Calu3 (cell line): ENCODE measurements around the gene MYB. TPM values are rescaled to one million over a fixed set of nuclear protein-coding genes. Genes with fewer than 3 reads are reported as not detected.

Experiments
- BruUV-seq: library from RNA; stranded (reverse); fragments of 400-500 nt; replicated peaks from 2 replicates; lab custom pipeline; 2021; lab: Mats Ljungman, UMichigan
- CTCF ChIA-PET: fragments of 300-600 bp; sonication (Branson Sonifier 250); formaldehyde crosslinking; loops from one replicate; lab custom pipeline; 2022; ENCODE audit warnings: antibody characterized with exemption; lab: Charles Lee
- DNase-seq: peaks from one replicate; pipeline ENCODE4 v3.0.0; 2022
- H3K27ac Mint-ChIP-seq: one replicate; pipeline ENCODE4 v1.8.0; 2022; ENCODE audit warnings: mixed read lengths; ENCODE audit not compliant: unreplicated experiment
- H3K27me3 Mint-ChIP-seq: one replicate; pipeline ENCODE4 v1.8.0; 2022; ENCODE audit warnings: mixed read lengths; ENCODE audit not compliant: unreplicated experiment
- H3K36me3 Mint-ChIP-seq: one replicate; pipeline ENCODE4 v1.8.0; 2022; ENCODE audit warnings: mild to moderate bottlenecking, moderate library complexity, mixed read lengths; ENCODE audit not compliant: insufficient read depth, unreplicated experiment
- H3K4me1 Mint-ChIP-seq: one replicate; pipeline ENCODE4 v1.8.0; 2022; ENCODE audit warnings: mild to moderate bottlenecking, low read depth, mixed read lengths; ENCODE audit not compliant: unreplicated experiment
- H3K4me3 Mint-ChIP-seq: one replicate; pipeline ENCODE4 v1.8.0; 2022; ENCODE audit warnings: mild to moderate bottlenecking, low read depth, moderate library complexity, mixed read lengths; ENCODE audit not compliant: unreplicated experiment
- H3K9me3 Mint-ChIP-seq: one replicate; pipeline ENCODE4 v1.8.0; 2022; ENCODE audit warnings: low read depth, mixed read lengths; ENCODE audit not compliant: unreplicated experiment
- intact Hi-C: fragments of 100-400 bp; cut with micrococcal nuclease; formaldehyde crosslinking; loops from one replicate; pipeline ENCODE4 v1.10.0; 2022; ENCODE audit not compliant: unreplicated experiment
- total RNA-seq: library from RNA; stranded (reverse); gene quantifications from 2 replicates; pipeline ENCODE4 v1.2.3, GENCODE V29; 2022
- TF ChIP-seq, protein P1 (sequence below): fragments of 200-600 bp; IDR thresholded peaks from one replicate; pipeline ENCODE4 v1.8.0; 2022; ENCODE audit warnings: antibody characterized with exemption; ENCODE audit not compliant: unreplicated experiment

The MYB gene
- total RNA-seq, 1 experiment from 2014 or later: 3.1 TPM

DNA sequence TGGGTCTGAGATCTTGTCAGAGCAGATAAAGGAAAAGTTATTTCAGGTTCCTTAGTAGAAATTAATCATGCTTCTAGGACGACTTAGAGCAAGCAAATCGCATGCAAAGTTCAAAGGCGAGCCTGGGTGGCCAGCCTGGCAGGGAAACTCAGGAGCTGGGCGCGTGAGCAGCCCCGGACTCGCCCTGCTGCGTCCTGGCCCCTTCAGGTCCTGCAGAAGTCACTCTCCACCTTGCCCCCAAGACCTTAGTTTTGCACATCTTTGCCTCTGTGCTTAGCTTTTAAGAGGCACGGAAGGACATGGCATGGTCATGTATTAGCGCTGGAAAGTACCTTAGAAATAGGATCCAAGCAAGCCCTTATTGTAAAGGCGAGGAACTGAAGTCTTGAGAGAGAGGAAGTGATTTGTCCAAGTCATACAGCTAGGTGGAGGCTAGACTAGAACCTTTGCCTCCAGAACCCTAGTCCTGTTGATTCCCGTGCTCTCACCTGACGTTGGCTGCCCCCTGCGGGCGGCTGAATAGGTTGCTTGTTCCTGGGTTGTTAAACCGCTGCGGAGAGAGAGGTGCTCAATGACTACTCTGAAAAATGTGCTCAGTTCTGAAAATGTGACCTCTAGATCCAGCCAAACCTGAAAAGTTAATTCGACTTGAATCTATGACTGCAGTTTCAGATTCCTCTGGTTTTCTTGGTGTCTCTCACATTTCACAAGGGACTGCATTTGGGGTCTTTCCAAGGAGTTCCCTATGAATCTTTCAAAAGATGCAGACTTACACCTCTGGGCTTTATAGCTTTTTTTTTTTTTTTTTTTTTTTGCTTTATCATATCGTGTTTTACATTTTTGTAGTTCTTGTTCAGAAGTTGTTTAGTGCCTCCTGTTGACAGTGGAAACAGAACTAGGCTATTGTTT, 2.7 kb downstream of the MYB start:
- DNase-seq: peak; percentile 60
- CTCF ChIA-PET: interaction anchor here (0.6 to 1.1 kb wide), 2 partner anchors 124 to 235 kb away, joined by 3 to 5 read pairs; no protein-coding TSS in a partner anchor
- no peaks in the 10 kb centered on the region for H3K4me1 Mint-ChIP-seq
- intact Hi-C loops: no loop called here
- TF ChIP-seq, protein P1, sequence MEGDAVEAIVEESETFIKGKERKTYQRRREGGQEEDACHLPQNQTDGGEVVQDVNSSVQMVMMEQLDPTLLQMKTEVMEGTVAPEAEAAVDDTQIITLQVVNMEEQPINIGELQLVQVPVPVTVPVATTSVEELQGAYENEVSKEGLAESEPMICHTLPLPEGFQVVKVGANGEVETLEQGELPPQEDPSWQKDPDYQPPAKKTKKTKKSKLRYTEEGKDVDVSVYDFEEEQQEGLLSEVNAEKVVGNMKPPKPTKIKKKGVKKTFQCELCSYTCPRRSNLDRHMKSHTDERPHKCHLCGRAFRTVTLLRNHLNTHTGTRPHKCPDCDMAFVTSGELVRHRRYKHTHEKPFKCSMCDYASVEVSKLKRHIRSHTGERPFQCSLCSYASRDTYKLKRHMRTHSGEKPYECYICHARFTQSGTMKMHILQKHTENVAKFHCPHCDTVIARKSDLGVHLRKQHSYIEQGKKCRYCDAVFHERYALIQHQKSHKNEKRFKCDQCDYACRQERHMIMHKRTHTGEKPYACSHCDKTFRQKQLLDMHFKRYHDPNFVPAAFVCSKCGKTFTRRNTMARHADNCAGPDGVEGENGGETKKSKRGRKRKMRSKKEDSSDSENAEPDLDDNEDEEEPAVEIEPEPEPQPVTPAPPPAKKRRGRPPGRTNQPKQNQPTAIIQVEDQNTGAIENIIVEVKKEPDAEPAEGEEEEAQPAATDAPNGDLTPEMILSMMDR: peak; percentile 34
- H3K36me3 Mint-ChIP-seq: peaks cover 27% of the 10 kb centered on the region
- no peak overlapping the region for H3K27ac Mint-ChIP-seq
- H3K4me3 Mint-ChIP-seq: peak overlapping the region; percentile 84
- H3K27me3 Mint-ChIP-seq: no peaks in the 10 kb centered on the region
- H3K9me3 Mint-ChIP-seq: no peaks in the 10 kb centered on the region
- BruUV-seq: no TSS peak

- Mint-ChIP-seq H3K27ac (no peak overlapping the region), H3K9me3 (no peaks in the 10 kb centered on the region), H3K36me3 (peaks cover 27% of the 10 kb centered on the region), H3K27me3 (no peaks in the 10 kb centered on the region), H3K4me1 (no peaks in the 10 kb centered on the region), H3K4me3 (no peak overlapping the region)
- CTCF ChIA-PET: no interaction called here
- DNase-seq: no peak
- no TSS peak for BruUV-seq
- intact Hi-C loops: no loop called here
- TF ChIP-seq, protein P1: no peak
These were observed 4.4 kb downstream of the MYB start for GRCh38 chr6:135185483-135185882.

DNA sequence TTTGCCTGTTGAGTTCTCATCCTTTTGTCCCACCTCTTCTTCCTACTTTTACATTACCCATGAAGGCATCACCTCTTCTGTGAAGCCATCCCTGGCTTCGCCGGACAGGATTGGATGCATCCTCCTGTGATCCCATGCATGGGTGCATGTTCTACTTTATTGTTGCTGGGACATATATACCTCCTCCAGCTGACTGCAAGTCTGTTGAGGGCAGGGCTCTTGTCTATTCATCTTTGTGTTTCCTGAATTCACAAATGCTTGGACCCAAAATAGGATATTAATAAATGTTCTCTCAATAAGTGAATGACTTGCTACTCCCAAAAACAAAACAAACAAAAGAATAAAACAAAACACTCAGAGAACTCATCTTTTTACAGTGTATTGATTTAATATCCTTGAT, 5.1 kb downstream of the MYB start:
- no peaks in the 10 kb centered on the region for H3K9me3 Mint-ChIP-seq
- TF ChIP-seq, protein P1: no peak
- peaks cover 25% of the 10 kb centered on the region for H3K36me3 Mint-ChIP-seq
- DNase-seq: no peak
- CTCF ChIA-PET: no interaction called here
- H3K27ac Mint-ChIP-seq: no peak overlapping the region
- H3K27me3 Mint-ChIP-seq: no peaks in the 10 kb centered on the region
- intact Hi-C loops: no loop called here
- no peak overlapping the region for H3K4me3 Mint-ChIP-seq
- no TSS peak for BruUV-seq
- H3K4me1 Mint-ChIP-seq: no peaks in the 10 kb centered on the region

- no peaks in the 10 kb centered on the region for H3K27me3 Mint-ChIP-seq
- H3K4me3 Mint-ChIP-seq: no peak overlapping the region
- DNase-seq: no peak
- H3K27ac Mint-ChIP-seq: no peak overlapping the region
- no TSS peak for BruUV-seq
- H3K36me3 Mint-ChIP-seq: peaks cover 14% of the 10 kb centered on the region
- TF ChIP-seq, protein P1: no peak
- CTCF ChIA-PET: no interaction called here
- H3K9me3 Mint-ChIP-seq: no peaks in the 10 kb centered on the region
- no peaks in the 10 kb centered on the region for H3K4me1 Mint-ChIP-seq
- intact Hi-C loops: no loop called here
These were observed 6.3 kb downstream of the MYB start for GRCh38 chr6:135187372-135187771.
